ENCODE data around the gene PI4KB. TPM values are rescaled to one million over a fixed set of nuclear protein-coding genes. Genes with fewer than 3 reads are reported as not detected.

The PI4KB gene
- total RNA-seq, 1 experiment from 2014 or later = 60.0 TPM

- no peak for DNase-seq (ENCODE audit: low read depth)
Measured at GRCh38 chr1:151346082-151346768, 19.0 kb upstream of the PI4KB start.

GRCh38 chr1:151344291-151344690 lies 17.1 kb upstream of the PI4KB start:
- DNase-seq (ENCODE audit: low read depth) = no peak

- DNase-seq (ENCODE audit: low read depth) = no peak
Measured at GRCh38 chr1:151343587-151343986, 16.4 kb upstream of the PI4KB start.

GRCh38 chr1:151342569-151342968 lies 15.4 kb upstream of the PI4KB start:
- DNase-seq (ENCODE audit: low read depth) = no peak

- no peak for DNase-seq (ENCODE audit: low read depth)
Measured at GRCh38 chr1:151342021-151342420, 14.8 kb upstream of the PI4KB start.

- DNase-seq (ENCODE audit: low read depth) = peak; percentile 84
Measured at GRCh38 chr1:151340870-151341754, 13.9 kb upstream of the PI4KB start.

GRCh38 chr1:151336556-151336955 lies 9.3 kb upstream of the PI4KB start:
- DNase-seq (ENCODE audit: low read depth) = no peak

GRCh38 chr1:151334822-151335221 lies 7.6 kb upstream of the PI4KB start:
- DNase-seq (ENCODE audit: low read depth) = no peak

GRCh38 chr1:151327903-151328674 lies 873 bp upstream of the PI4KB start:
- DNase-seq (ENCODE audit: low read depth) = no peak

GRCh38 chr1:151326619-151327222 lies 495 bp downstream of the PI4KB start:
- DNase-seq (ENCODE audit: low read depth) = peak; percentile 39

- DNase-seq (ENCODE audit: low read depth) = peak; percentile 28
Measured at GRCh38 chr1:151325646-151326429, 1.4 kb downstream of the PI4KB start.

GRCh38 chr1:151325231-151325630 lies 2.0 kb downstream of the PI4KB start:
- DNase-seq (ENCODE audit: low read depth) = no peak

GRCh38 chr1:151324390-151324930 lies 2.8 kb downstream of the PI4KB start:
- DNase-seq (ENCODE audit: low read depth) = no peak

GRCh38 chr1:151318975-151319374 lies 8.2 kb downstream of the PI4KB start:
- DNase-seq (ENCODE audit: low read depth) = no peak

GRCh38 chr1:151315565-151316235 lies 11.5 kb downstream of the PI4KB start:
- DNase-seq (ENCODE audit: low read depth) = no peak

- peak; percentile 77 for DNase-seq (ENCODE audit: low read depth)
Measured at GRCh38 chr1:151314137-151314875, 12.9 kb downstream of the PI4KB start.

- DNase-seq (ENCODE audit: low read depth) = no peak
Measured at GRCh38 chr1:151313501-151313900, 13.7 kb downstream of the PI4KB start.

GRCh38 chr1:151312826-151313225 lies 14.4 kb downstream of the PI4KB start:
- DNase-seq (ENCODE audit: low read depth) = no peak

GRCh38 chr1:151312411-151312810 lies 14.8 kb downstream of the PI4KB start:
- no peak for DNase-seq (ENCODE audit: low read depth)

Data from LHCN-M2 (cell line).